AG09319 (cell line): ENCODE results near the gene PSMD13.
"Not testable (repeated sequence)": the region's sequence is repeated elsewhere in the genome, so short reads cannot be mapped to it uniquely, and the experiment has no call there.

Experiments used
- DNase-seq: peaks from one replicate; pipeline ENCODE4 v3.0.0-alpha.2; 2010; ENCODE audit warnings: low read depth; ENCODE audit errors: extremely low read depth
- CTCF ChIP-seq: IDR thresholded peaks from 2 replicates; pipeline ENCODE4 v1.5.1; 2011; ENCODE audit warnings: low read depth, mild to moderate bottlenecking, inconsistent platforms, low read length, moderate library complexity

Gene PSMD13

DNA sequence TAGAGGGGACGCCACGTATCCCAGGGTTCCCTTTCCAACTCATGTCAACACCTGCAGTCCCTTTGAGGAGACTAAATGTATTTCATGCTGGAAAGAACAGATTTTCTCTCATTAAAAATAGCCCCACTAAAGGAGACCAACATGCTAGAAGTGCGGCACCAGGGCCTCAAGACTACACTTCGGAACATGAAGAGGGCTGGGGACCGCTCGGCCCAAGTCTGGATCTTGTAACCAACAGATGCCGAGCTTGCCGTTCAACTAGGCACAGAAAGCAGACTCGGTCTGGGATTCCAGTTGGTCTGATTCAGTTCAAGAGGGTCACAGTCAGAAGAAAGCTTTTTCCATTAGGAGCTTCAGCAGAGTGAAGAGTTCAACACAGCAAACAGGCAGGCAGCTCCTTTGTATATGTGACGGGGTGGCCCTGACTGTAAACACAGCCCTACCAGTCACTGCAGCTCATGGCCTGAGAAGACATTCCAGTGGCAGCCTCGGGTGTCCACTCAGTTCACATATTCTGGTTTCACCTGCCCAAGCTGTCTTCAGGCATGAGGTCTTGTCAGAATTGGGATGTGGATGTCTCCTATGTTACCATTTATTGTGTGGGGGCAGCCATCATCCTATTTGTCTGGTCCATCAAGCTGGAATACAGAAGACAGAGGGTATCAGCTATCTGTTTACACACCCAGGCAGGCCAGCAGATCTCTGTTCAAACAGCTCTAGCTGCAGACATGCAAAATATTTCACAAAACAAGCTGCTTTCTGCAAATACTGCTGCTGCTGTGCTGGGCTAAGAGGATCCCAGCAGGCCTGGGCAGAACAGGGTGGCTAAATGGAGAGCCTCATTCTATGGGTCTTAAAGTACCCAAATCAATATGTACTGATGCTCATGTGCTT lies 20.4 kb upstream of the PSMD13 start:
- no peak for DNase-seq

GRCh38 chr11:217704-218103 lies 19.1 kb upstream of the PSMD13 start:
- no peak for DNase-seq

More for the DNA sequence above, 20.4 kb upstream of the PSMD13 start:
- TF ChIP-seq CTCF, result no peak

GRCh38 chr11:218815-219593 lies 17.8 kb upstream of the PSMD13 start:
- no peak for DNase-seq
- no peak for TF ChIP-seq CTCF

More at GRCh38 chr11:217704-218103, 19.1 kb upstream of the PSMD13 start:
- no peak for TF ChIP-seq CTCF

GRCh38 chr11:220641-221215 lies 16.0 kb upstream of the PSMD13 start:
- DNase-seq, result not testable (repeated sequence)

DNA sequence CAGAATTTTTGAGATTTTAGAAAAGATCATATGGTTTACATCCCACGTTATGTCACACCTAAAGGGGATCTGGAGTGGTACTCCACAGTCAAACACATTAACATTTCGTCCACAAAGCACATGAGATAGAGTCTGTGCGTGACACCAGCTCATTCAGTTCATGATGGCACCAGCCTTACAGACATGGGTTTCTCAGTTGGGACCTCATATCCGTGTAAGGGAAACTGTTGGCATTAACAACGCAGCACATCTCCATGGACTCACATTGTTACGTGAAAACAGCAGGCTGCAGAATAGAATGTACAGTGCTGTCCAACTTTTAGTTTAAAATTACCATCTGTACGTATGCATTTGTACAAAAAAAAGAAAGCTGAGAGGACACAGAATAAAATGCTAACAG lies 15.2 kb upstream of the PSMD13 start:
- no peak for TF ChIP-seq CTCF
- no peak for DNase-seq

DNA sequence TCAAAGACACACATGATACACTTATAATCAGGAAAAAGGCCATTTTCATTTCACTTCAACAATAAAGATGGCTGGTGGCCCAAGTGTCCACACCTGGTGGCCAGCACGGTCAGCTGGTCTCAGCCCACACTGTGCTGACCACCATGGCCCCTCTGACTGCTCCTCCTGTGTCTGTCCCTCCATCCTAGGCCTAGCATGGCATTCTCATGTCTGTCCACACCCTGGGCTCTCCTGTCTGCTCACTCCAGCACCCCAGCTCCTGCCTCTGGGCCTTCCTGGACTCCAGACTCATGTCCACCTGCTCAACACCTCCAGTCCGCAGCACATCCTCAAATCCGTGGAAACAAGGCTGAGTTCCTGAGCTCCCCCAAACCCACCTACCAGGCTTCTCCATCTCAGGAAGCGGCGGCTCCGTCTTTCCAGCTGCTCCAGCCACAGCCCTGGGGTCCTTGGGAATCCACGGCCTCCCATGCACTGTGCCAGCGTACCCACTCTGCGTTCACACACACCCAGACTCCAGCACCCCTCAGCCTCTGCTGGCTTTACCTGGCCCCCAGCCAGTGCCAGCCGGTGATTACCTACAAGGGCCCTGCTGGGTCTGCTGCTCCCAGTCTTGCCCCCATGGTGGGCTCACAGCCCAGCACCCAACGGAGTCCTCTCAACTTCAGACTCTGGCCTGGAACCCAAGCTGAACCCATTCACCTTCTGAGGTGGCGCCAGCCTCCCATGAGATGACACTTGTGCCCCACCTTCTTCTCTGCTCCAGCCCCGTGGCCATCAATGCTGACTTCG lies 14.6 kb upstream of the PSMD13 start:
- DNase-seq, result no peak
- TF ChIP-seq CTCF, result no peak
